Spinal cord (tissue), 10 donors: ENCODE measurements around the gene SH3RF3. TPM values are rescaled to one million over a fixed set of nuclear protein-coding genes. Genes with fewer than 3 reads are reported as not detected.

Source experiments
- DNase-seq, 6 donors: peaks; one replicate each; pipeline versions ENCODE4 v3.0.0 to v3.0.0-alpha.2; 2013 to 2015; ENCODE audit warnings: low spot score in 6 of 6, low read depth in 4 of 6
- H3K27ac ChIP-seq: one replicate; pipeline ENCODE4 v1.5.1; 2013; ENCODE audit warnings: low read depth, low read length, control low read depth
- H3K27me3 ChIP-seq: one replicate; pipeline ENCODE4 v1.6.1; 2013; ENCODE audit warnings: low read length; ENCODE audit not compliant: control insufficient read depth, insufficient read depth
- H3K36me3 ChIP-seq: one replicate; pipeline ENCODE4 v1.6.1; 2013; ENCODE audit warnings: low read length; ENCODE audit not compliant: control insufficient read depth, insufficient read depth
- H3K4me1 ChIP-seq: one replicate; pipeline ENCODE4 v1.6.1; 2013; ENCODE audit warnings: low read length; ENCODE audit not compliant: control insufficient read depth, insufficient read depth
- H3K4me3 ChIP-seq: one replicate; pipeline ENCODE4 v1.5.1; 2013; ENCODE audit warnings: low read depth, low read length, control low read depth
- H3K9me3 ChIP-seq: one replicate; pipeline ENCODE4 v1.6.1; 2013; ENCODE audit warnings: low read length; ENCODE audit not compliant: control insufficient read depth, insufficient read depth
- WGBS: methylation state at CpG from one replicate; pipeline ENCODE4 v1.1.5; 2013; ENCODE audit warnings: missing lambda C conversion rate; ENCODE audit not compliant: insufficient coverage; 5-methylcytosine and 5-hydroxymethylcytosine counted together
- long read RNA-seq, 4 donors: transcript quantifications; one replicate each; lab custom pipeline, GENCODE V29; 2026
- polyA plus RNA-seq, 2 donors: library from polyadenylated mRNA; unstranded; fragments of 120-200 nt; gene quantifications; one replicate each; pipeline ENCODE4 v1.2.1, GENCODE V29; 2013; ENCODE audit not compliant: insufficient read length in 2 of 2
- total RNA-seq, 2 donors: library from RNA; depleted of rRNA in 1 of 2; stranded (reverse); fragments of 120-200 nt in 1 of 2; fragments of >200 nt in 1 of 2; gene quantifications; one replicate each; pipeline versions ENCODE4 v1.2.3 to v1.2.4, GENCODE V29; 2013 to 2014
- donor health status: healthy.

SH3RF3 gene
- total RNA-seq (1 to 10 TPM; 4.8 to 5.2 TPM), polyA plus RNA-seq (10 to 100 TPM; 10.4 to 11.8 TPM)
- long read RNA-seq, donor 1 = 0 reads
- long read RNA-seq, donor 2 = 0 reads
- long read RNA-seq, donor 3 = 0 reads
- long read RNA-seq, donor 4, partial matches to known transcripts = 10 of 10 reads
- long read RNA-seq, donor 4, other reads (novel, unspliced or antisense) = 0 of 10 reads

DNA sequence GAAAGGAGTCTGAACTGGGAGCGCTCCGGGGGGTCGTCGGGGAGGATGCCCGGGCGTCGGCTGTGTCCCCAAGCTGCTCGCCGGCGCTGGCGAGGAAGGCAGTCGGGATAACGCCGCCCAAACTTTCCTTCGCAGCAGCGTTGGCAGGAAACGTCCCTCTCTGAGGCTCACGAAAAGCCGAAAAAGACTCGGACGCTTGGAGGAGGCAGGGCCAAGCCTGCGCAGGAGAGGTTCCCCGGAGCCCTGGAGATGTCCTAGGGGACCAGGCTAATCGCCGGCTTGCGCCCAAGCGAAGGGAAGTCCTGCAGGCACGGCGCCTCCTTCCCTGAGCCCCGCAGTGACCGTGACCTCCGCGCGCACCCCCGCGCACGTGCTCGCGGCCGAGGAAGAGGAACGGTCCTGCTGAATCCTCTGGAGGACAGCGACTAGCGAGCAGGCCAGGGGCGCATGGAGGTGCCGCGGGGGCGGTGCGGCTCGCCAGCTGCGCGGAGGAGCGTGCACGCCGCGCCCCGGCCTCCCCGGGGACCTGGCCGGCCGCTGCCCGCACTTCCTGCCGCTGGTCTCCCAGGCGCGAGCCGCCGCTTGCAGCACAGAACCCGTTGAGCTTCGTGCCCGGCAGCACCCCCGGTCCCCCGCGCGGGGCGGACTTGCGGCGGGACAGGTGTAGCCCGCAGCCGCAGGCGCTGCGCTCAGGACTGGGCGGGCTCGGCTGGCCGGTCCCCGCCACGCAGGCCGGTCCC, at the start of gene SH3RF3:
SH3RF3 (plus strand) TSS at position 590 of the 740 bp plus-strand sequence.
- peaks cover 24% of the 10 kb centered on the region for H3K4me1 ChIP-seq
- no peaks in the 10 kb centered on the region for H3K36me3 ChIP-seq
- no peaks in the 10 kb centered on the region for H3K9me3 ChIP-seq
- no peak within 1 kb of the TSS for H3K27ac ChIP-seq
- peak within 1 kb of the TSS; percentile 63 for H3K4me3 ChIP-seq
- under 1% methylated on average over 85 of the region's 85 CpGs for WGBS
- peaks cover 13% of the 10 kb centered on the region for H3K27me3 ChIP-seq
- peak in 2 of 6 donors; percentile 57 to 70 for DNase-seq

DNA sequence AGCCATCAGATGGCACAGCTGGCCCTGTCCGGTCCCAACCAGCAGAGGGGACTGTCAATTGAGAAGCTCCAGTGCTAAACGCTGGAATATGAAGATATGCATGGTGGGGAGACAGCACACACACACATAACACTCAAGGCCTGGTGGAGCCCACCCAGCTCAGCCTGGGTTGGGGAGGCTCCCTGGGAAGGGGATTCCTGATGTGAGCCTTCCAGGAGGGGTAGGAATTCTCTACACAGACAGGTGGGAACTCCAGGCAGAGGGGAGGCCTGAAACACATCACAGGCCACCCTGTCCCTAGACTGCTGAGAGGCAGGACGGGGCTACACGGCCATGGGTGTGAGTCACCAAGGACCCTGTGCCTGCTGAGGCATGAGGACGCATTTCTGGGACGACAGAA, 49.4 kb upstream of the SH3RF3 start:
- no peak overlapping the region for H3K4me3 ChIP-seq
- DNase-seq = no peak
- no peaks in the 10 kb centered on the region for H3K27me3 ChIP-seq
- peaks cover 3% of the 10 kb centered on the region for H3K4me1 ChIP-seq
- H3K9me3 ChIP-seq = peaks cover 4% of the 10 kb centered on the region
- H3K36me3 ChIP-seq = no peaks in the 10 kb centered on the region
- 84% methylated on average over 4 of the region's 6 CpGs for WGBS
- no peak overlapping the region for H3K27ac ChIP-seq

DNA sequence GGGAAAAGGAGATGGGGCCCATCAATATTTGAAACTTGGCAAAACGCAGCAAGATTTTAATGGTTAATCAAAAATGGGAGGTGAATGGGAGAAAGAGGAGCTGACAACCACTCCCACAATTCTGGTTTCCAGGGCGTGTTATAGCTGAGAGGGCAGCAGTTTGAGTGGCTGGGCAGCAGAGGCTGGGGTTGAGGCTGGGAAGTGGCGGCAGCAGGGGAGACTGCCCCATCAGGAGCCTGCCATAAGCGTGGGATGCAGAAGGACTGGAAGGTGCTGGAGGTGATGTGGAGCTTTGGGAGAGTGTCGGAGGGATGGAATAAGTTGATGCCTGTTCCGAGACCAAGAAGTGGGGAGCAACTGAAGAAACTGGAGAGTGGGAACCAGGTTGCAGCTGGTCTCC, 48.9 kb upstream of the SH3RF3 start:
- Histone ChIP-seq H3K4me1 (peaks cover 3% of the 10 kb centered on the region), H3K9me3 (peaks cover 4% of the 10 kb centered on the region), H3K4me3 (no peak overlapping the region), H3K36me3 (no peaks in the 10 kb centered on the region), H3K27me3 (no peaks in the 10 kb centered on the region), H3K27ac (no peak overlapping the region)
- DNase-seq = no peak
- WGBS = 79% methylated on average over 6 of the region's 6 CpGs

DNA sequence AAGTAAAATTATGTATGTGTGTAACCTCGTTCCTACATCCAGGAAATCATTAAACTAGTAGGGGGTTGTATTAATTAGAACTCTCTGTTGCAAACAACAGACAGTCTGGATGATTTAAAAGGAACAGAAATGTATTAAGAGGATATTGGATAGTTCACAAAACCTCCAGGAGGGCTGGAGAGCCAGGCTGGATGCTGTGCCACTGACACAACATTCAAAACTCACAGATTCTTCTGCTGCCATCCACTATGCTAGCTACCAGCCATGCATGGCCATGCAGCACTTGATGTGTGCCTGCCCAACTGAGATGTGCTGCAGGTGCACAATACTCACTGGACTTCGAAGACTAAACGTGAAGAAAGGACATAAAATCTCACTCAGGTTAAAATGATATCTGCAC, 48.2 kb upstream of the SH3RF3 start:
- Histone ChIP-seq H3K4me3 (no peak overlapping the region), H3K27me3 (no peaks in the 10 kb centered on the region), H3K9me3 (peaks cover 4% of the 10 kb centered on the region), H3K4me1 (peaks cover 3% of the 10 kb centered on the region), H3K36me3 (no peaks in the 10 kb centered on the region), H3K27ac (no peak overlapping the region)
- no CpG with 5 or more reads among the region's 3 CpGs for WGBS
- peak in 1 of 6 donors; percentile 67 for DNase-seq

DNA sequence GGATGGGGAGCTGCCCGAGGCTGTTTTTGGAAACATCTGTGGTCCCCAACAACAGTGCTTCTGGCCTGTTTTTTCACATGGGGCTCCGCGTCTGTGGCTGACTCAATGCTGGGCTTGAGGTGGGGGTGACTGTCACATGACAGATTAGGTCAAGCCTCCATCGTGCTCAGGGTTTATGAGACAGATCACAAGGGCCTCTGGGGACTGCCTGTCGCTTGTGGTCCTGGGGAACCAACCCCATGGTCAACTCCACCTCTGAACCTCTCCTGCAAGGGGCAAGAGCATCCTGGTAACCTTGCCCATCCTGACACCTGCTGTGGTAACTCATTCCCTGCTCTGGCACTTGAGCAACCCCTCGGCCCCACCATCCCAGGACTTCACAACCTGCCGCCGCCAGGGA, 47.6 kb upstream of the SH3RF3 start:
- Histone ChIP-seq H3K4me1 (peaks cover 3% of the 10 kb centered on the region), H3K9me3 (peaks cover 2% of the 10 kb centered on the region), H3K27me3 (no peaks in the 10 kb centered on the region), H3K27ac (no peak overlapping the region), H3K36me3 (no peaks in the 10 kb centered on the region), H3K4me3 (no peak overlapping the region)
- DNase-seq = no peak
- WGBS = 82% methylated on average over 8 of the region's 8 CpGs

DNA sequence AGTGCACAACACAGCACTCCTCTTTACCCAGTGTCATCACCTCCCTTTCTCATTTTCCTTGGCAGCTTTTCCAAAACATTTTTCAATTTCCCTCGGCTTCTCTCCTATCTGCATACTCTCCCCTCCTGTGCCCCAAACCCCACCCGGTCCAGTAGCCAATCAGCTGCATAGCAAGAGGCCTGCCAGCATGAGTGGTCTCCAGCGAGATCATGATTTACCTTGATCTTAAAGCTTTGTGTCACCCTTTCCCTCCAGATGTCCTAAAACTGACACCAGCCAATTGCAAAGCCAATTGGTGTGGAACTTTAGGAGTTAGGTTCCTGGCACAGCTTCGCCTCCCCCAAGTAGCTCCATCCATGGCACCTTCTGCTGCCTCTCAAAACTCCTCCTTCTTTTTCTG, 45.2 kb upstream of the SH3RF3 start:
- Histone ChIP-seq H3K27ac (no peak overlapping the region), H3K4me3 (no peak overlapping the region), H3K9me3 (no peaks in the 10 kb centered on the region), H3K4me1 (peaks cover 3% of the 10 kb centered on the region), H3K27me3 (no peaks in the 10 kb centered on the region), H3K36me3 (no peaks in the 10 kb centered on the region)
- no peak for DNase-seq
- WGBS = 76% methylated on average over 4 of the region's 4 CpGs

DNA sequence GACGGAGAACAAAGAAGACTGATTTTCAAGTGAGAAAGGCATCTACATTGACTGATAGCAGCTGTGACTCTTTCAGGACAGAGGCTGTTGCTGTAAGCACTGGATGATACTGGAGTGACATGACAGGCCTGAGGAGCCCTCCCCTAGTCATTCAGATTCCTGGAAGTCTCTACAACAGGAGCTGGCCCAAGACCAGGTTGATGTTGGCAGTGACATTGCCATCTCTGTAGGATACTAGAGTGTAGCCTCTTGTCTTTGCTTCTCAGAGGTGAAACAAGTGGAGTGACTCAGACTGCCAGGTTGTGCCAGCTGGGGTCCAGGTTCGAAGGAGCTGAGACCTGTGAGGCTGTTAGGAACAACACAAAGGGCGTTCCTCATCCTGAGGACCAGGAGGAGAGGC, 44.7 kb upstream of the SH3RF3 start:
- no peak overlapping the region for H3K4me3 ChIP-seq
- H3K36me3 ChIP-seq = no peaks in the 10 kb centered on the region
- H3K27me3 ChIP-seq = no peaks in the 10 kb centered on the region
- no peak for DNase-seq
- WGBS = 89% methylated on average over 3 of the region's 3 CpGs
- no peak overlapping the region for H3K27ac ChIP-seq
- peaks cover 3% of the 10 kb centered on the region for H3K4me1 ChIP-seq
- no peaks in the 10 kb centered on the region for H3K9me3 ChIP-seq

DNA sequence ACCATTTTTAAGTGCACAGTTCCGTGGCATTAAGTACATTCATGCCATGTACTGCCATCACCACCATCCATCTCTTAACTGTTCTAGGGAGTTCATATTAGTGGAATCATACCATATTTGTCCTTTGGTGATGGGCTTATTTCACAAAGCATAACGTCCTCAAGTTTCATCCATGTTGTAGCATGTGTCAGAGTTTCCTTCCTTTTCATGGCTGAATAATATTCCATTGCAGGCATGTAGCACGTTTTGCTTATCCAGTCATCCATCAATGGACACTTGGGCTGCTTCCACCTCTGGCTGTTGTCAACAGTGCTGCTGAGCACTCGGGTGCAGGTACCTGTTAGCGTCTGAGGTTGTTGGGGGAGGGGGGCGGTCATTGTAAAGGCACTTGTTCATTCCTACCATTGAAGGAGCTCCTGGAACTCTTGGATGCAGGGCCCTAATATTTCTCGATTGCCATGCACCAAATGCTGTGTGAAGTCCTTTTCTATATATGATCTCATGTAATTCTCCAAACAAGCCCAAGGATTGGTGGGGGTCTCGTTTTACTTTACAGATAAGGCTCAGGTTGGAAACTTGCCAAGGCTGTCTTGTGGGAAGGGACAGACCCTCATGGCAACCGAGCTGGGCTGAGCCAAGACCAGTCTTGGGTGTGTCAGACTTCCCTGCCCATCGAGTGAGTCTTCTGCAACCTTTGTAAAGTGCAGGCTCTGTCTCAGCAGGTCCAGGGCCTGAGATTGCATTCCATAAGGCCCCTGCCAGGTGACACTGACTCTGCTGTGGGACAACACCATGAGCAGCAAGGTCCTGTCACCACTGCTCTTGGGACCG, 42.9 kb upstream of the SH3RF3 start:
- no peaks in the 10 kb centered on the region for H3K27me3 ChIP-seq
- no peak for DNase-seq
- 92% methylated on average over 7 of the region's 11 CpGs for WGBS
- no peaks in the 10 kb centered on the region for H3K36me3 ChIP-seq
- no peaks in the 10 kb centered on the region for H3K9me3 ChIP-seq
- peaks cover 3% of the 10 kb centered on the region for H3K4me1 ChIP-seq
- no peak overlapping the region for H3K27ac ChIP-seq
- no peak overlapping the region for H3K4me3 ChIP-seq

DNA sequence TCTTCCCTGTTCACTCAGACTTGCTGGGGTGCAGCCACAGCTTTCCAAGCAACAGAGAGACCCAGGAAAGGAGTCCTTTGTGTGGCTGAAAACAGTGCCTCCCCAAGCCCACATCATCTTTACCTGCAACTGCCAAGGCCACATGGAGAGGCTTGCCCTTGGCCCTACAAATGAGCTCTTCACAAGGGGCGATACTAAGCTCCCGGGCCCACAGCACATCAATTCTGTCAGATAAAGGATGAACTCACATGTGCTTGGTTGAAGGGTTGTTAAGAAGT, 42.3 kb upstream of the SH3RF3 start:
- no peaks in the 10 kb centered on the region for H3K36me3 ChIP-seq
- no peaks in the 10 kb centered on the region for H3K9me3 ChIP-seq
- no peaks in the 10 kb centered on the region for H3K27me3 ChIP-seq
- H3K27ac ChIP-seq = no peak overlapping the region
- DNase-seq = no peak
- WGBS = 94% methylated on average over 2 of the region's 2 CpGs
- H3K4me3 ChIP-seq = no peak overlapping the region
- no peaks in the 10 kb centered on the region for H3K4me1 ChIP-seq
